Esophagus squamous epithelium (tissue), 5 donors: Measurements from ENCODE around the gene TMEM126A. TPM values are rescaled to one million over a fixed set of nuclear protein-coding genes. Genes with fewer than 3 reads are reported as not detected.

Experiments used
- DNase-seq: peaks from one replicate; lab custom pipeline; 2025; lab: John Stamatoyannopoulos, UW
- H3K27ac ChIP-seq, 4 donors: fragments of 200-600 bp; sonication (generic); one replicate each; pipeline ENCODE4 v1.5.1; 2016 to 2019; ENCODE audit warnings: mild to moderate bottlenecking in 1 of 4
- H3K27me3 ChIP-seq, 4 donors: fragments of 200-600 bp; sonication (generic); 1 replicate in 3 of 4; 2 replicates in 1 of 4; pipeline versions ENCODE4 v1.5.1 to v1.6.0; 2017 to 2021; ENCODE audit warnings: antibody characterized with exemption in 1 of 4
- H3K36me3 ChIP-seq, 3 donors: fragments of 200-600 bp; sonication (generic); one replicate each; pipeline ENCODE4 v1.5.1; 2016 to 2019
- H3K4me1 ChIP-seq, 3 donors: fragments of 200-600 bp; sonication (generic); one replicate each; pipeline ENCODE4 v1.5.1; 2017 to 2019
- H3K4me3 ChIP-seq, 4 donors: fragments of 200-600 bp; sonication (generic); 1 replicate in 3 of 4; 2 replicates in 1 of 4; pipeline ENCODE4 v1.5.1; 2016 to 2019; ENCODE audit warnings: mild to moderate bottlenecking in 2 of 4, moderate library complexity in 1 of 4
- H3K9me3 ChIP-seq, 3 donors: fragments of 200-600 bp; sonication (generic); one replicate each; pipeline ENCODE4 v1.5.1; 2016 to 2019
- POLR2A ChIP-seq, 4 donors: fragments of 450-650 bp; IDR thresholded peaks; one replicate each; pipeline ENCODE4 v1.6.1; 2017; ENCODE audit warnings: antibody characterized with exemption in 4 of 4, mild to moderate bottlenecking in 4 of 4, moderate library complexity in 3 of 4
- WGBS, 2 donors: methylation state at CpG; one replicate each; pipeline ENCODE4 v1.1.5; 2018; 5-methylcytosine and 5-hydroxymethylcytosine counted together
- intact Hi-C: fragments of 100-400 bp; cut with DNase I; formaldehyde crosslinking; loops from one replicate; pipeline ENCODE4 v1.15.0; 2022
- total RNA-seq, 4 donors: library from RNA; depleted of rRNA; stranded (reverse); fragments of >200 nt; gene quantifications; one replicate each; pipeline ENCODE4 v1.1.0, GENCODE V29; 2016
- TF ChIP-seq, protein P1 (sequence below), 6 experiments: fragments of 450-650 bp in 4 of 6; fragments of 200-600 bp in 2 of 6; sonication (generic) in 2 of 6; IDR thresholded peaks; one replicate each; pipeline ENCODE4 v1.5.1; 2016 to 2019; ENCODE audit warnings: antibody characterized with exemption in 6 of 6, mild to moderate bottlenecking in 4 of 6, moderate library complexity in 4 of 6
- donor health status: DM: yes; HTN: yes; CAD: no.

The TMEM126A gene
- total RNA-seq, 4 donors from 2014 or later: 6.8 to 38.3 (median 25.7) TPM

DNA sequence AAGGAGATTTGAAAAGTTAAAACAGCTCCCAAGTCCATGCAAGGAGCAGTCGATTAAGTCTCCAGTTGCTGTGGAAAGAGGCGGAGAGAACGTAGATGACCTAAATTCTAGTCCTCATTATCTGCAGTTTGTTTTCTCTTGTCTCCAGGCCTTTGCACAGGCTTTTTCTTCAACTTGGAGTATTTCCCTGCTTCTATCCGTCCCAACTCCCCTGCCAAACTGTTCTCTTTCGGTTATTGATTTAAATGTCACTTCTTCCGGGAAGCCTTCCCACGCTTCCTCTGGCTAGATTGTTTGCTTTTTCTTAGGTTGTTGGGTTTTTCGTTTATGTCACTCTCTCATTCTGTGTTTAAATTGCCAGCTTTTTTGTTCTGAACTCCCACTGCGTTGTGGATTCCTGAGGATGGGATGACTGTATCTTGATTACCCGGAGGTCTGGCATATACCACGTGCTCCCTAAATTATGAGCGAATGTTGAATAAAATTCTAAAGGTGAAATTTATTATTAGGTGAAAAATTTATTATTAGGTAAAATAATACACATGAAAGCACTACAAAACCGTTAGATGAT lies 18.9 kb upstream of the TMEM126A start:
- H3K9me3 ChIP-seq: no peaks in the 10 kb centered on the region
- peaks cover 0 to 46% (median 14%) of the 10 kb centered on the region in 3 donors for H3K4me1 ChIP-seq
- intact Hi-C loops: no loop called here
- DNase-seq: no peak
- WGBS, 2 donors: 1% methylated on average over 13 of the region's 13 CpGs
- no peak for TF ChIP-seq POLR2A (IDR thresholded peaks at IDR 0.05)
- TF ChIP-seq, protein P1, sequence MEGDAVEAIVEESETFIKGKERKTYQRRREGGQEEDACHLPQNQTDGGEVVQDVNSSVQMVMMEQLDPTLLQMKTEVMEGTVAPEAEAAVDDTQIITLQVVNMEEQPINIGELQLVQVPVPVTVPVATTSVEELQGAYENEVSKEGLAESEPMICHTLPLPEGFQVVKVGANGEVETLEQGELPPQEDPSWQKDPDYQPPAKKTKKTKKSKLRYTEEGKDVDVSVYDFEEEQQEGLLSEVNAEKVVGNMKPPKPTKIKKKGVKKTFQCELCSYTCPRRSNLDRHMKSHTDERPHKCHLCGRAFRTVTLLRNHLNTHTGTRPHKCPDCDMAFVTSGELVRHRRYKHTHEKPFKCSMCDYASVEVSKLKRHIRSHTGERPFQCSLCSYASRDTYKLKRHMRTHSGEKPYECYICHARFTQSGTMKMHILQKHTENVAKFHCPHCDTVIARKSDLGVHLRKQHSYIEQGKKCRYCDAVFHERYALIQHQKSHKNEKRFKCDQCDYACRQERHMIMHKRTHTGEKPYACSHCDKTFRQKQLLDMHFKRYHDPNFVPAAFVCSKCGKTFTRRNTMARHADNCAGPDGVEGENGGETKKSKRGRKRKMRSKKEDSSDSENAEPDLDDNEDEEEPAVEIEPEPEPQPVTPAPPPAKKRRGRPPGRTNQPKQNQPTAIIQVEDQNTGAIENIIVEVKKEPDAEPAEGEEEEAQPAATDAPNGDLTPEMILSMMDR (IDR thresholded peaks at IDR 0.05): no peak
- peaks cover 0 to 18% (median 0%) of the 10 kb centered on the region in 3 donors for H3K36me3 ChIP-seq
- peak overlapping the region; percentile 57 to 94 (median 81) for H3K4me3 ChIP-seq
- no peaks in the 10 kb centered on the region for H3K27me3 ChIP-seq
- peak overlapping the region; percentile 87 to 98 (median 94) for H3K27ac ChIP-seq

- no peak for DNase-seq
- H3K36me3 ChIP-seq: peaks cover 0 to 56% (median 8%) of the 10 kb centered on the region in 3 donors
- H3K9me3 ChIP-seq: no peaks in the 10 kb centered on the region
- H3K27ac ChIP-seq: no peak overlapping the region
- H3K4me1 ChIP-seq: peaks cover 0 to 11% (median 6%) of the 10 kb centered on the region in 3 donors
- no peak overlapping the region for H3K4me3 ChIP-seq
- WGBS, 2 donors: 71 to 84% methylated on average over 3 of the region's 3 CpGs
- TF ChIP-seq, protein P1 (IDR thresholded peaks at IDR 0.05): no peak
- no peak for TF ChIP-seq POLR2A (IDR thresholded peaks at IDR 0.05)
- intact Hi-C loops: no loop called here
- H3K27me3 ChIP-seq: no peaks in the 10 kb centered on the region
These were observed 13.0 kb upstream of the TMEM126A start for GRCh38 chr11:85634747-85635146.

DNA sequence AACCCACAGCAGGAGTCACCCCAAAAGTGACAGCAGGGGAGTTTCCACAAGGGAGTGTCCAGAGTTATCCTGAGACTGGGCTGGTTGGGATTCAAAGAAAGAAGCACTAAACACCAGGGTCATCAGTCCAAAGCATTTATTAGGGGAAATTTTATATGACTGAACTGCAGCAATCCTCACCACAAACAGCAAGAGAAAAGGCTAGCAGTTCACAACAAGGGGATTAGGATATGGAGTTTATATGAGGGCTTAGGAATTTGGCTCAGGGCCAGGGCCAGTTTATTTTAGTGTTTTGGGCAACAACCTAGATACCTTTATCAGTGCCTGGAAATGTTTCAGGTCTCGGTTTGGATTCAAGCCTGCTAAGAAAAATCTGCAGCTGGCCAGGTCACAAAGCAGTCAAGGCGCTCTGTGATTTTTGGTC lies 4.6 kb upstream of the TMEM126A start:
- WGBS, 2 donors: 43 to 60% methylated on average over 2 of the region's 2 CpGs
- no peak for DNase-seq
- Histone ChIP-seq H3K9me3 (no peaks in the 10 kb centered on the region), H3K27me3 (peaks cover 0 to 22% (median 0%) of the 10 kb centered on the region in 4 donors), H3K4me1 (peaks cover 0 to 8% (median 5%) of the 10 kb centered on the region in 3 donors), H3K4me3 (no peak overlapping the region), H3K36me3 (no peaks in the 10 kb centered on the region), H3K27ac (no peak overlapping the region)
- TF ChIP-seq, protein P1 (IDR thresholded peaks at IDR 0.05): no peak
- no peak for TF ChIP-seq POLR2A (IDR thresholded peaks at IDR 0.05)
- intact Hi-C loops: no loop called here

GRCh38 chr11:85647078-85647477 lies 689 bp upstream of the TMEM126A start:
- TF ChIP-seq POLR2A (IDR thresholded peaks at IDR 0.05): no peak
- TF ChIP-seq, protein P1 (IDR thresholded peaks at IDR 0.05): no peak
- H3K36me3 ChIP-seq: peaks cover 0 to 7% (median 0%) of the 10 kb centered on the region in 3 donors
- H3K27me3 ChIP-seq: peaks cover 0 to 13% (median 0%) of the 10 kb centered on the region in 4 donors
- 18 to 42% methylated on average over 2 of the region's 2 CpGs for WGBS, 2 donors
- H3K27ac ChIP-seq: peak overlapping the region; percentile 80 to 87 (median 84)
- intact Hi-C loops: no loop called here
- H3K4me3 ChIP-seq: peak overlapping the region; percentile 52 to 83 (median 62)
- H3K9me3 ChIP-seq: no peaks in the 10 kb centered on the region
- no peak for DNase-seq
- peaks cover 0 to 23% (median 17%) of the 10 kb centered on the region in 3 donors for H3K4me1 ChIP-seq

DNA sequence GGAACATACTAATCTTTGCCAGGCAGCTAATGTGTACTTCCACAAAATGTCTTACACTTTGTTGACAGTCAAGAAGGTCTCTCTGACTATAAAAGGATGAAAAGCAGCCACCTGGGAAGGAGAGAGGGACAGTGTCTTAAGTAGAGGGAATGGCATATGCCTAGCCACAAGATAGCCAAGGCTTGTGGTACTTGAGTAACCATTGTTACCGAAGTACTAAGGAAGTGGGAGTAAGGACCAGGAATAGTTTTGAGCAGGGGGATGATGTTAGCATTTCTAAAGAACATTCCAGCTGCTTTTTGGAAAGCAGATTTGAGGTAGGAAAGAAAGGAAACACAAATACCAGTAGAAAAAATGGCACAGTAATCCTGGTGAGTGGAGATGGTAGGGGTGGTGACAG lies 3.4 kb downstream of the TMEM126A start:
- Histone ChIP-seq H3K4me3 (no peak overlapping the region), H3K27ac (no peak overlapping the region), H3K27me3 (no peaks in the 10 kb centered on the region), H3K9me3 (no peaks in the 10 kb centered on the region), H3K36me3 (peaks cover 0 to 35% (median 0%) of the 10 kb centered on the region in 3 donors), H3K4me1 (peaks cover 0 to 27% (median 17%) of the 10 kb centered on the region in 3 donors)
- DNase-seq: no peak
- TF ChIP-seq POLR2A (IDR thresholded peaks at IDR 0.05): no peak
- TF ChIP-seq, protein P1 (IDR thresholded peaks at IDR 0.05): no peak
- WGBS, 2 donors: 84 to 95% methylated on average over 1 of the region's 1 CpG
- intact Hi-C loops: no loop called here
